ENCODE measurements around the gene CCDC183. TPM values are rescaled to one million over a fixed set of nuclear protein-coding genes. Genes with fewer than 3 reads are reported as not detected.

CCDC183 gene
- total RNA-seq, 1 donor from 2014 or later: 0.89 TPM

- Mint-ChIP-seq H3K4me3 (ENCODE audit: unreplicated experiment) (no peak overlapping the region), H3K36me3 (ENCODE audit: unreplicated experiment) (no peaks in the 10 kb centered on the region)
- no peak for TF ChIP-seq CTCF (IDR thresholded peaks at IDR 0.05)
Measured at GRCh38 chr9:136852664-136853595, 56.8 kb downstream of the CCDC183 start.

GRCh38 chr9:136853596-136854112 lies 57.5 kb downstream of the CCDC183 start:
- Mint-ChIP-seq H3K9me3 (ENCODE audit: unreplicated experiment) (no peaks in the 10 kb centered on the region), H3K4me1 (ENCODE audit: unreplicated experiment) (peaks cover 13% of the 10 kb centered on the region), H3K27me3 (ENCODE audit: unreplicated experiment) (no peaks in the 10 kb centered on the region), H3K36me3 (ENCODE audit: unreplicated experiment) (no peaks in the 10 kb centered on the region), H3K27ac (ENCODE audit: unreplicated experiment) (no peak overlapping the region), H3K4me3 (ENCODE audit: unreplicated experiment) (no peak overlapping the region)
- no peak for DNase-seq (ENCODE audit: extremely low spot score, unreplicated experiment)
- TF ChIP-seq CTCF (IDR thresholded peaks at IDR 0.05): no peak

More at GRCh38 chr9:136852664-136853595, 56.8 kb downstream of the CCDC183 start:
- Mint-ChIP-seq H3K27ac (ENCODE audit: unreplicated experiment) (no peak overlapping the region), H3K4me1 (ENCODE audit: unreplicated experiment) (peaks cover 13% of the 10 kb centered on the region), H3K27me3 (ENCODE audit: unreplicated experiment) (no peaks in the 10 kb centered on the region), H3K9me3 (ENCODE audit: unreplicated experiment) (no peaks in the 10 kb centered on the region)
- DNase-seq (ENCODE audit: extremely low spot score, unreplicated experiment): no peak

- Mint-ChIP-seq H3K27ac (ENCODE audit: unreplicated experiment) (no peak overlapping the region), H3K4me3 (ENCODE audit: unreplicated experiment) (no peak overlapping the region), H3K4me1 (ENCODE audit: unreplicated experiment) (peaks cover 13% of the 10 kb centered on the region), H3K27me3 (ENCODE audit: unreplicated experiment) (no peaks in the 10 kb centered on the region), H3K36me3 (ENCODE audit: unreplicated experiment) (no peaks in the 10 kb centered on the region), H3K9me3 (ENCODE audit: unreplicated experiment) (no peaks in the 10 kb centered on the region)
- no peak for TF ChIP-seq CTCF (IDR thresholded peaks at IDR 0.05)
- no peak for DNase-seq (ENCODE audit: extremely low spot score, unreplicated experiment)
Measured at GRCh38 chr9:136854113-136854841, 58.1 kb downstream of the CCDC183 start.

- DNase-seq (ENCODE audit: extremely low spot score, unreplicated experiment): no peak
- no peaks in the 10 kb centered on the region for H3K36me3 Mint-ChIP-seq (ENCODE audit: unreplicated experiment)
- no peaks in the 10 kb centered on the region for H3K27me3 Mint-ChIP-seq (ENCODE audit: unreplicated experiment)
- H3K27ac Mint-ChIP-seq (ENCODE audit: unreplicated experiment): no peak overlapping the region
- no peak for TF ChIP-seq CTCF (IDR thresholded peaks at IDR 0.05)
- no peaks in the 10 kb centered on the region for H3K9me3 Mint-ChIP-seq (ENCODE audit: unreplicated experiment)
- peaks cover 13% of the 10 kb centered on the region for H3K4me1 Mint-ChIP-seq (ENCODE audit: unreplicated experiment)
- H3K4me3 Mint-ChIP-seq (ENCODE audit: unreplicated experiment): no peak overlapping the region
Measured at GRCh38 chr9:136854842-136855460, 58.8 kb downstream of the CCDC183 start.

Measured in osteocyte (in vitro differentiated cells).